ENCODE measurements around the gene ARHGAP8. TPM values are rescaled to one million over a fixed set of nuclear protein-coding genes. Genes with fewer than 3 reads are reported as not detected.

ARHGAP8 gene
- total RNA-seq, 1 donor from 2014 or later = 18.1 TPM

GRCh38 chr22:44721213-44721612 is 31.2 kb upstream of the ARHGAP8 start:
- no peaks in the 10 kb centered on the region for H3K9me3 ChIP-seq
- DNase-seq (no peak), ATAC-seq (no peak)
- H3K4me3 ChIP-seq = no peak overlapping the region
- intact Hi-C loops (cut with DNase I) = no loop called here
- H3K36me3 ChIP-seq = no peaks in the 10 kb centered on the region
- no peak overlapping the region for H3K27ac ChIP-seq
- TF ChIP-seq, protein P1, sequence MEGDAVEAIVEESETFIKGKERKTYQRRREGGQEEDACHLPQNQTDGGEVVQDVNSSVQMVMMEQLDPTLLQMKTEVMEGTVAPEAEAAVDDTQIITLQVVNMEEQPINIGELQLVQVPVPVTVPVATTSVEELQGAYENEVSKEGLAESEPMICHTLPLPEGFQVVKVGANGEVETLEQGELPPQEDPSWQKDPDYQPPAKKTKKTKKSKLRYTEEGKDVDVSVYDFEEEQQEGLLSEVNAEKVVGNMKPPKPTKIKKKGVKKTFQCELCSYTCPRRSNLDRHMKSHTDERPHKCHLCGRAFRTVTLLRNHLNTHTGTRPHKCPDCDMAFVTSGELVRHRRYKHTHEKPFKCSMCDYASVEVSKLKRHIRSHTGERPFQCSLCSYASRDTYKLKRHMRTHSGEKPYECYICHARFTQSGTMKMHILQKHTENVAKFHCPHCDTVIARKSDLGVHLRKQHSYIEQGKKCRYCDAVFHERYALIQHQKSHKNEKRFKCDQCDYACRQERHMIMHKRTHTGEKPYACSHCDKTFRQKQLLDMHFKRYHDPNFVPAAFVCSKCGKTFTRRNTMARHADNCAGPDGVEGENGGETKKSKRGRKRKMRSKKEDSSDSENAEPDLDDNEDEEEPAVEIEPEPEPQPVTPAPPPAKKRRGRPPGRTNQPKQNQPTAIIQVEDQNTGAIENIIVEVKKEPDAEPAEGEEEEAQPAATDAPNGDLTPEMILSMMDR (IDR thresholded peaks at IDR 0.05) = no peak
- H3K4me1 ChIP-seq = no peaks in the 10 kb centered on the region
- H3K27me3 ChIP-seq = no peaks in the 10 kb centered on the region

DNA sequence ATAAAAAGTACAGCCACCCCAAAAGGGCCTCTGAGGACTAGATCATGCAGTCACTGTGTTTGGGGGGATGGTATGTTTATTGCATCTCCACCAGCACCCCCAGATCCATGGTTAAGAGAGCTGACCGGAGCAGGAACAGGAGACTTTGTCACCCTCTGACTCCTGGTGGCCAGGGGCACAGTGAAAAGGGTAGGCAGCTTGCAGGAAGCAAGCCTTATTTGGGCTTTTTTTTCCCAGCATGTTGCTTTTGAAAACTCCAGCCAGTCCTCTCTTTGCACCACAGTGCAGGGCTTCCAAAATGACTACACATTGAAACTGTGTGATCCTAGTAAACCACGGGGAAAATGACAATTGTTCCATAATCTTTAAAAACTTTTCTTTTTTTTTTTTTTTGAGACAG is 29.8 kb upstream of the ARHGAP8 start:
- intact Hi-C loops (cut with DNase I) = no loop called here
- Histone ChIP-seq H3K27ac (no peak overlapping the region), H3K27me3 (no peaks in the 10 kb centered on the region), H3K4me1 (no peaks in the 10 kb centered on the region), H3K4me3 (no peak overlapping the region), H3K36me3 (no peaks in the 10 kb centered on the region), H3K9me3 (no peaks in the 10 kb centered on the region)
- ATAC-seq (no peak), DNase-seq (no peak)
- TF ChIP-seq, protein P1 (IDR thresholded peaks at IDR 0.05) = no peak

GRCh38 chr22:44723801-44724200 is 28.6 kb upstream of the ARHGAP8 start:
- no peak overlapping the region for H3K4me3 ChIP-seq
- no peak overlapping the region for H3K27ac ChIP-seq
- intact Hi-C loops (cut with DNase I) = no loop called here
- DNase-seq (no peak), ATAC-seq (no peak)
- no peaks in the 10 kb centered on the region for H3K9me3 ChIP-seq
- H3K36me3 ChIP-seq = no peaks in the 10 kb centered on the region
- TF ChIP-seq, protein P1 (IDR thresholded peaks at IDR 0.05) = no peak
- H3K27me3 ChIP-seq = no peaks in the 10 kb centered on the region
- H3K4me1 ChIP-seq = no peaks in the 10 kb centered on the region

- peaks cover 6% of the 10 kb centered on the region for H3K4me1 ChIP-seq
- no peaks in the 10 kb centered on the region for H3K36me3 ChIP-seq
- no peak overlapping the region for H3K4me3 ChIP-seq
- no peak for ATAC-seq
- TF ChIP-seq, protein P1 (IDR thresholded peaks at IDR 0.05) = no peak
- intact Hi-C loops (cut with DNase I) = no loop called here
- H3K27ac ChIP-seq = no peak overlapping the region
- no peak for DNase-seq
- no peaks in the 10 kb centered on the region for H3K9me3 ChIP-seq
- H3K27me3 ChIP-seq = no peaks in the 10 kb centered on the region
Measured at GRCh38 chr22:44724416-44724815, 28.0 kb upstream of the ARHGAP8 start.

DNA sequence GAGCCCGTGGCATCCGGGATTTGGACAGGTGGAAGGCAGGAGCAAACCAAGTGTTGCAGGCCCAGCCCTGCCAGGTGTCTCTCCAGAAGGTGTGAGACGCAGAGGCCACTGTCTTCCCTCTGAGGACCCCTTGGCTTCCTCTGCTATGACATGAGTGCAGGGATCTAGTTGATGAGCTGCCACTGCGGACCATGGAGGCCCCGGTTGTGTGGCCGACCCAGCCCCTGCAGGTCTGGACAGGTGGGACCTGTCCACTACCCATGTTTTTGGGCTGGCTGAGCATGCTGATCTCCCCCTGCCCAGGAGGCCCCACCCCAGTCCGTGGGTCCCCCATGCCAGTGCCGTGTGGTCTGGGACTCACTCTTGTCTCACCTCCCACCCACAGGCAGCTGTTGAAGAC is 27.5 kb upstream of the ARHGAP8 start:
- Histone ChIP-seq H3K27ac (no peak overlapping the region), H3K9me3 (no peaks in the 10 kb centered on the region), H3K36me3 (no peaks in the 10 kb centered on the region), H3K4me1 (peaks cover 7% of the 10 kb centered on the region), H3K4me3 (no peak overlapping the region), H3K27me3 (no peaks in the 10 kb centered on the region)
- TF ChIP-seq, protein P1 (IDR thresholded peaks at IDR 0.05) = no peak
- ATAC-seq (no peak), DNase-seq (no peak)
- intact Hi-C loops (cut with DNase I) = no loop called here

DNA sequence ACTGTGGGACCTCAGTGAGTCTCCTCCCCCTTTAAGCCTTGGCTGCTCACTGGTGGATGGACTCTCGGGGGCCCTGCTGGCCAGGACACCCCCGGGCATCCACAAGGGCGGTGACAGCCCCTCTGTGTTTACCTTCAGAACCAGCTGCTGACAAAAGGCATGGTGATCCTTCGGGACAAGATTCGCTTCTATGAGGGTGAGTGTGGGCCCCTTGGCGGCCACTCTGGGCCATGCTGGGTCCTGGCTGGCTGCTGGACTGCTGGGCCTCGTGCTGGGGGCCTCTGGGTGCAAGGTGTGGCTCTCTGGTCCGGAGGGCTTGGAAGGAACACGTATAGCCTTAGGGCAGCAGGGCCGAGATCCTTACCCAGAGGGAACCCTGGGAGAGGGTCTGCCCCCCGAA is 25.9 kb upstream of the ARHGAP8 start:
- Histone ChIP-seq H3K9me3 (no peaks in the 10 kb centered on the region), H3K4me1 (peaks cover 7% of the 10 kb centered on the region), H3K4me3 (no peak overlapping the region), H3K36me3 (no peaks in the 10 kb centered on the region), H3K27me3 (no peaks in the 10 kb centered on the region), H3K27ac (no peak overlapping the region)
- TF ChIP-seq, protein P1 (IDR thresholded peaks at IDR 0.05) = no peak
- no peak for ATAC-seq
- DNase-seq = no peak
- intact Hi-C loops (cut with DNase I) = no loop called here

All from upper lobe of right lung (tissue), 1 donor.